HL-60 (cell line): Measurements from ENCODE around the gene CHRM5.

Source experiments
- GABPA ChIP-seq: IDR thresholded peaks from 2 replicates; pipeline ENCODE4 v1.6.1; 2012; ENCODE audit warnings: low read depth
- POLR2AphosphoS5 ChIP-seq: IDR thresholded peaks from 2 replicates; pipeline ENCODE4 v1.6.1; 2012; ENCODE audit warnings: low read depth
- SPI1 ChIP-seq: IDR thresholded peaks from 2 replicates; pipeline ENCODE4 v1.6.1; 2012; ENCODE audit warnings: low read depth, mild to moderate bottlenecking, borderline replicate concordance
- TF ChIP-seq, protein P1 (sequence below): IDR thresholded peaks from one replicate; pipeline ENCODE4 v1.5.1; 2011; ENCODE audit warnings: low read length, control low read depth, inconsistent platforms; ENCODE audit not compliant: insufficient read depth
- TF ChIP-seq, protein P2 (sequence below): IDR thresholded peaks from 2 replicates; pipeline ENCODE4 v1.6.1; 2012; ENCODE audit warnings: low read depth; ENCODE audit not compliant: insufficient replicate concordance

DNA sequence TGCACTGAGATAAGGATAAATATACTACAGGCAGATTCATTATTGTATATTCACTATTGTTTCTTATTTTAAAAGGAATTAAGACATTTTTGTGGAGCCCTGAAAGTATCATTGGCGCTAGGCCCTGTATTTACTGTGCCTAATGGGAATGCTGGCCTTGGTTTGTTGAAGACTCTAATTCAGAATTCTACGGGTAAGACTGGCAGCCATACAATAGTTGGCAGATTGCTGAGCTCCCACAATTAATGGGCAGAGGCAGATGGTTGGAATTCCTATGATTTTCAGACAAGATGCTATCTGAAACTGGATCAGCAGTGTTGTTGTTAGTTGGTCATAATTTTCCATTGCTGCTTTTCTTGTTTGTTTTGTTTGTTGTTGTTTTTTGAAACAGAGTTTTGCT lies 148.3 kb downstream of the CHRM5 start:
- TF ChIP-seq, protein P1, sequence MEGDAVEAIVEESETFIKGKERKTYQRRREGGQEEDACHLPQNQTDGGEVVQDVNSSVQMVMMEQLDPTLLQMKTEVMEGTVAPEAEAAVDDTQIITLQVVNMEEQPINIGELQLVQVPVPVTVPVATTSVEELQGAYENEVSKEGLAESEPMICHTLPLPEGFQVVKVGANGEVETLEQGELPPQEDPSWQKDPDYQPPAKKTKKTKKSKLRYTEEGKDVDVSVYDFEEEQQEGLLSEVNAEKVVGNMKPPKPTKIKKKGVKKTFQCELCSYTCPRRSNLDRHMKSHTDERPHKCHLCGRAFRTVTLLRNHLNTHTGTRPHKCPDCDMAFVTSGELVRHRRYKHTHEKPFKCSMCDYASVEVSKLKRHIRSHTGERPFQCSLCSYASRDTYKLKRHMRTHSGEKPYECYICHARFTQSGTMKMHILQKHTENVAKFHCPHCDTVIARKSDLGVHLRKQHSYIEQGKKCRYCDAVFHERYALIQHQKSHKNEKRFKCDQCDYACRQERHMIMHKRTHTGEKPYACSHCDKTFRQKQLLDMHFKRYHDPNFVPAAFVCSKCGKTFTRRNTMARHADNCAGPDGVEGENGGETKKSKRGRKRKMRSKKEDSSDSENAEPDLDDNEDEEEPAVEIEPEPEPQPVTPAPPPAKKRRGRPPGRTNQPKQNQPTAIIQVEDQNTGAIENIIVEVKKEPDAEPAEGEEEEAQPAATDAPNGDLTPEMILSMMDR = no peak
- TF ChIP-seq, protein P2, sequence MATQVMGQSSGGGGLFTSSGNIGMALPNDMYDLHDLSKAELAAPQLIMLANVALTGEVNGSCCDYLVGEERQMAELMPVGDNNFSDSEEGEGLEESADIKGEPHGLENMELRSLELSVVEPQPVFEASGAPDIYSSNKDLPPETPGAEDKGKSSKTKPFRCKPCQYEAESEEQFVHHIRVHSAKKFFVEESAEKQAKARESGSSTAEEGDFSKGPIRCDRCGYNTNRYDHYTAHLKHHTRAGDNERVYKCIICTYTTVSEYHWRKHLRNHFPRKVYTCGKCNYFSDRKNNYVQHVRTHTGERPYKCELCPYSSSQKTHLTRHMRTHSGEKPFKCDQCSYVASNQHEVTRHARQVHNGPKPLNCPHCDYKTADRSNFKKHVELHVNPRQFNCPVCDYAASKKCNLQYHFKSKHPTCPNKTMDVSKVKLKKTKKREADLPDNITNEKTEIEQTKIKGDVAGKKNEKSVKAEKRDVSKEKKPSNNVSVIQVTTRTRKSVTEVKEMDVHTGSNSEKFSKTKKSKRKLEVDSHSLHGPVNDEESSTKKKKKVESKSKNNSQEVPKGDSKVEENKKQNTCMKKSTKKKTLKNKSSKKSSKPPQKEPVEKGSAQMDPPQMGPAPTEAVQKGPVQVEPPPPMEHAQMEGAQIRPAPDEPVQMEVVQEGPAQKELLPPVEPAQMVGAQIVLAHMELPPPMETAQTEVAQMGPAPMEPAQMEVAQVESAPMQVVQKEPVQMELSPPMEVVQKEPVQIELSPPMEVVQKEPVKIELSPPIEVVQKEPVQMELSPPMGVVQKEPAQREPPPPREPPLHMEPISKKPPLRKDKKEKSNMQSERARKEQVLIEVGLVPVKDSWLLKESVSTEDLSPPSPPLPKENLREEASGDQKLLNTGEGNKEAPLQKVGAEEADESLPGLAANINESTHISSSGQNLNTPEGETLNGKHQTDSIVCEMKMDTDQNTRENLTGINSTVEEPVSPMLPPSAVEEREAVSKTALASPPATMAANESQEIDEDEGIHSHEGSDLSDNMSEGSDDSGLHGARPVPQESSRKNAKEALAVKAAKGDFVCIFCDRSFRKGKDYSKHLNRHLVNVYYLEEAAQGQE = no peak
- no peak for TF ChIP-seq POLR2AphosphoS5
- no peak for TF ChIP-seq GABPA
- TF ChIP-seq SPI1 = no peak
